GM21723 (cell line): ENCODE data around the gene ELMO1.
"Not testable (repeated sequence)": the region's sequence is repeated elsewhere in the genome, so short reads cannot be mapped to it uniquely, and the experiment has no call there.

Experiments
- ATAC-seq: cut with Tn5 transposase; IDR thresholded peaks from one replicate; pipeline ENCODE4 v1.9.1; 2021; ENCODE audit warnings: mild to moderate bottlenecking, moderate library complexity; ENCODE audit not compliant: unreplicated experiment

ELMO1 gene

GRCh38 chr7:37150180-37150579 is 298.5 kb downstream of the ELMO1 start:
- ATAC-seq, result no peak

GRCh38 chr7:37149773-37150124 is 298.9 kb downstream of the ELMO1 start:
- ATAC-seq, result no peak

GRCh38 chr7:37149051-37149772 is 299.5 kb downstream of the ELMO1 start:
- ATAC-seq, result peak; percentile 76

- ATAC-seq, result no peak
These were observed 303.0 kb downstream of the ELMO1 start for GRCh38 chr7:37145682-37146081.

GRCh38 chr7:37144423-37144822 is 304.2 kb downstream of the ELMO1 start:
- ATAC-seq, result no peak

- no peak for ATAC-seq
These were observed 305.7 kb downstream of the ELMO1 start for GRCh38 chr7:37142958-37143357.

- no peak for ATAC-seq
These were observed 306.9 kb downstream of the ELMO1 start for GRCh38 chr7:37141742-37142141.

GRCh38 chr7:37133902-37134301 is 314.8 kb downstream of the ELMO1 start:
- not testable (repeated sequence) for ATAC-seq

GRCh38 chr7:37131855-37132254 is 316.8 kb downstream of the ELMO1 start:
- no peak for ATAC-seq

- no peak for ATAC-seq
These were observed 319.6 kb downstream of the ELMO1 start for GRCh38 chr7:37129035-37129425.

- ATAC-seq, result no peak
These were observed 320.2 kb downstream of the ELMO1 start for GRCh38 chr7:37128327-37129034.

GRCh38 chr7:37119296-37119860 is 329.3 kb downstream of the ELMO1 start:
- ATAC-seq, result no peak

- no peak for ATAC-seq
These were observed 330.7 kb downstream of the ELMO1 start for GRCh38 chr7:37118004-37118403.

- no peak for ATAC-seq
These were observed 331.4 kb downstream of the ELMO1 start for GRCh38 chr7:37117292-37117691.

GRCh38 chr7:37116093-37116701 is 332.5 kb downstream of the ELMO1 start:
- ATAC-seq, result no peak

GRCh38 chr7:37113661-37114355 is 334.9 kb downstream of the ELMO1 start:
- ATAC-seq, result no peak

- ATAC-seq, result no peak
These were observed 335.8 kb downstream of the ELMO1 start for GRCh38 chr7:37112876-37113275.

GRCh38 chr7:37112218-37112617 is 336.4 kb downstream of the ELMO1 start:
- no peak for ATAC-seq

- no peak for ATAC-seq
These were observed 337.2 kb downstream of the ELMO1 start for GRCh38 chr7:37111459-37111858.

- no peak for ATAC-seq
These were observed 337.8 kb downstream of the ELMO1 start for GRCh38 chr7:37110660-37111424.
